ENCODE data around the gene GALNT9. TPM values are rescaled to one million over a fixed set of nuclear protein-coding genes. Genes with fewer than 3 reads are reported as not detected.
"Not testable (repeated sequence)": the region's sequence is repeated elsewhere in the genome, so short reads cannot be mapped to it uniquely, and the experiment has no call there.

Gene GALNT9
- total RNA-seq, 2 donors from 2014 or later, result 0.41 TPM; not detected in 1

- H3K36me3 Mint-ChIP-seq, result no peaks in the 10 kb centered on the region
- ATAC-seq (no peak), DNase-seq (ENCODE audit: low spot score in 2 of 2) (no peak)
- no peak overlapping the region for H3K27ac Mint-ChIP-seq
- no peaks in the 10 kb centered on the region for H3K9me3 Mint-ChIP-seq
These were observed 78.7 kb downstream of the GALNT9 start for GRCh38 chr12:132250707-132251106.

DNA sequence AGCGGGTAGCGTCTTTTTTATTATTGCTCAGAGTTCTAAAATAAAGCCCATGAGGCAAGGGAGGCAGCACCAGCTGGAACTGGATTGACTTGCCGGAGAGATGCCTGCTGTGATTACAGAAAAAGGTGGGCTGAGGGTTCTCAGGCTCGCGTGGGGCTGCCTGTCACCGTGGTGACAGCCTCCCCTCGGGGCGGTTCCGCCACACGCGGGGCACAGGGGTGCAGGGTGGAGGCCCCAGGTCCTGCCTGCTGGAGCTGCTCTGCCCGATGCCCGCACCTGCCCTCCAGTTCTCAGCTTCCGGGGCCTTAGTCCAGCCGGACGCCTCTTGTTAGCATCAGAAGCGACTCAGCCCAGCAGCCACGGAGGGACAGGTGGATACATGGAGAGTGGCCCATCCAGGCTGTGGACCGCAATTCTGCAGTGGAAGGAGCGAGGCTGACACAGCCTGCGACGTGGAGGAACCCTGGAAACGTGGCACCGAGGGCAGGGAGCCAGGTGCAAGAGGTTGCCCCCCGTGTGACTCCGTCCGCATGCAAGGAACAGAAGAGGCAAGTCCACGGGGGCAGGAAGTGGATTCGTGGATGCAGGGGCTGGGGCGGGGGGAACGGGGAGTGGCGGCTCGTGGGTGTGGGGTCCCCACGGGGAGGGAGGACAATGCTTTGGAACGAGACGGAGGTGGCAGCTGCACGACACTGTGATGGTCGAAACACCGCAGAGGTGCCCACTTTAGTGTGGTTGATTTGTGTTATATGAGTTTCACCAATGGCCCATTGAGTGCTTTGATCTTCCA is 79.5 kb downstream of the GALNT9 start:
- no peak for ATAC-seq
- Mint-ChIP-seq H3K9me3 (no peaks in the 10 kb centered on the region), H3K36me3 (no peaks in the 10 kb centered on the region)

DNA sequence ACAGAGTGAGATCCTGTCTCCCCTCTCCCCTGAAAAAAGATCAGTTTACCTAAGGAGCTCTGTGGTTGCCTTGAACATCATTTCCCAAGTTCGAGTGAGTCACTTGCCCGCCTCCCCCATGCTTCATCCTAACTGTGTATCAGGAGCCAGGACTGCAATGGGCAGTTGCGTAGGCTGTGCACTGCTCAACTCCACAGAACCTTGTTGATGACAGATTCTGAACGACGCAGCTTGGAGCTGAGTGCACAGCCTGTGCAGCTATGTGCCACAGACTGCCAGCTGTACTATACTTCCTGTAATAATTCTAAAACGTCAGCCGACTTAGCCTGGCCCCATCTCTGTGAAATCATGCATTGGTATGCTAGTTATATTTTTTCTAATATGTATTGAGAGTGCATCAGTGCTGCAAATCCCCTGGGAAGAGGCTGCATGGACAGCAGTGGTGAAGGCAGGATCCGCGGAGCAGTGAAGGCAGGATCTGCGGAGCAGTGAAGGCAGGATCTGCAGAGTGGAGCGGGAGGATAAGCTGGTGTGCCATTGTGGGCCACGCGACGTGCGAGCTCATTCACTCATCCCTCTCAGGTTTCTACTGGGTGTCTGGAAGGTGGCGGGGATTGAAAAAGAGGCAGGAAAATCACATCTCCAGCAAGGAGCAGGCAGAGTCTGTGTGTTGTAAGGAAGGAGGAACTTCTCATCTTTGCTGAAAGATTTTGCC is 80.8 kb downstream of the GALNT9 start:
- no peak overlapping the region for H3K27ac Mint-ChIP-seq

More for the DNA sequence above, 79.5 kb downstream of the GALNT9 start:
- no peak for DNase-seq (ENCODE audit: low spot score in 2 of 2)
- H3K27ac Mint-ChIP-seq, result no peak overlapping the region

DNA sequence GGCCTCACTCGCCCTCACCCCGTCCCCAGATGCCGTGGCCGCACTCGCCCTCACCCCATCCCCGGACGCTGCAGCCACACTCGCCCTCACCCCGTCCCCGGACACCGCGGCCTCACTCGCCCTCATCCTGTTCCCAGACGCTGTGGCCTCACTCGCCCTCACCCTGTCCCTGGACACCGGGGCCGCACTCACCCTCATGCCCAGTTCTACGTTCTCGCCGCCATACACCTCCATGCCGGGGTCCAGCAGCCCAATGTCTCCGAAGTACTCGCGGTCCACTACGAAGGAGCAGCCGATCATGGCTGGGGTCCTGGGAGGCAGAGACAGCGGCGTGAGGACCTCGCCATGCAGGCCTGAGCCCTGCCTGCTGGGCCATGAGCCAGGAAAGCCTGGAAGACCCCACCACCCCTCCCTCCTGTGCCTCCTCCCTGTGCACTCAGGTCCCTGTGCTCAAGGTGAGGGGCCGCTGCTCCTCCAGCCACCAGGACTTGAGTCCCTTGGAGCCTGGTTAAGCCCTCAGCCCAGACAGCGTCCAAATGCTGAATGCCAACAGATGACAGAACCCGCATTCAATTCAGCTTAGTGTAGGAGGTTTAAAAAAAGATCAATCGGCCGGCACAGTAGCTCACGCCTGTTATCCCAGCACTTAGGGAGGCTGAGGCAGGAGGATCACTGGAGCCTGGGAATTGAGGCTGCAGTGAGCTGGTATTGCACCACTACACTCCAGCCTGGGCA is 81.5 kb downstream of the GALNT9 start:
- no peaks in the 10 kb centered on the region for H3K9me3 Mint-ChIP-seq
- ATAC-seq (no peak), DNase-seq (ENCODE audit: low spot score in 2 of 2) (no peak)
- no peaks in the 10 kb centered on the region for H3K36me3 Mint-ChIP-seq
- peak overlapping the region in 1 of 2 donors; percentile 40 for H3K27ac Mint-ChIP-seq

More for the DNA sequence above, 80.8 kb downstream of the GALNT9 start:
- Mint-ChIP-seq H3K36me3 (no peaks in the 10 kb centered on the region), H3K9me3 (no peaks in the 10 kb centered on the region)
- peak in 1 of 2 donors; percentile 40 for ATAC-seq
- DNase-seq (ENCODE audit: low spot score in 2 of 2), result no peak

DNA sequence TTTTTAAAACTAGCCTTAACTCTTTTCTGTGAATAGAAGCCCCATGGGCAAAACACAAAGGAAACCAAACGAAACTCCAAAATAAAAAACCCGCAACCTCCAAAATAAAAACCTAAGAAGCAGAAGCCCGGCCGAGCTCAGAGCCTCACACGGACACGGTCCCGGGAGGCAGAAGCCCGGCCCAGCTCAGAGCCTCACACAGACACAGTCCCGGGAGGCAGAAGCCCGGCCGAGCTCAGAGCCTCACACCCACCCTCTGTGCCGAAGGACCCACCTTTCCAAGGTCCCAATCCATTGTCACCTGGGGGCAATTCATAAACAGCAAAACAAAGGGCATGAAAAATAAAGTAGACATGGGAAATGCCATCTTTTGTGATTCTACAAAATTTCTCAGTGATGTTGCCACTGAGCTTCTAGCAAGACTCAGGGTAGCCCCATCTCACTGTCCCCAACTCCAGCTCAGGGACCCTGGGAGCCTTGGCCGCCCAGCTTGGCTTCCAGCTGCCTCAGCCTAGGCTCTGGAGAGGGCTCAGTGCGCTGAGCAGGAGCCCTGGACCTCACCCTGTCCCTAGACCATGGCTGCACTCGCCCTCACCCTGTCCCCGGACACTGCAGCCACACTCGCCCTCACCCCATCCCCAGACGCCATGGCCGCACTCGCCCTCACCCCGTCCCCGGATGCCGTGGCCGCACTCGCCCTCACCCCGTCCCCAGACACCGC is 82.2 kb downstream of the GALNT9 start:
- no peak for DNase-seq (ENCODE audit: low spot score in 2 of 2)
- ATAC-seq, result no peak
- no peak overlapping the region for H3K27ac Mint-ChIP-seq
- H3K36me3 Mint-ChIP-seq, result no peaks in the 10 kb centered on the region
- H3K9me3 Mint-ChIP-seq, result no peaks in the 10 kb centered on the region

DNA sequence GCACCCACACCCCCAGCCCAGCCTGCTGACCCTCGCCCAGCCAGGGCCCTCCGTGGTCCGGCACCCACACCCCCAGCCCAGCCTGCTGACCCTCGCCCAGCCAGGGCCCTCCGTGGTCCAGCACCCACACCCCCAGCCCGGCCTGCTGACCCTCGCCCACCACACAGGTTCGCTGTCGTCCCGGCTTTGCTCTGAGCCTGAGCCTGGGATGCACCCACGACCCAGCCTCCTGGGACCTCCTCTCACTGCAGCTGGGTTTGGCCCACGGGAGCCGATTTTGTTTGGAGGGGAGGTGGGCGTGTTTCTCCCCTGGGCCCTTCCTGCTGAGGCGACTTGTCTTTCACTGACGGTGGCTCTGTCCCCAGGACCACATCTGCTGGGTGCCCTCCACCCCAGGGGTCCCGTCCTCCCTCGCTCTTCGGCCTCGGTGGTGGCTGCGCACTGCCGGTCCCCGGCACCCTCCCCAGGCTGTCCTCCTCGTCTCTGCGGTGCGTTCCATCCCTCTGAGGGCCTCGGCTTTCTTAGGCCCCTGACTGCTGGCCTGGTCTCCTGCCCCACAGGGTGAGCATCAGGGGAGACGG is 83.8 kb downstream of the GALNT9 start:
- H3K36me3 Mint-ChIP-seq, result no peaks in the 10 kb centered on the region
- H3K9me3 Mint-ChIP-seq, result no peaks in the 10 kb centered on the region
- ATAC-seq (no peak), DNase-seq (ENCODE audit: low spot score in 2 of 2) (no peak)
- H3K27ac Mint-ChIP-seq, result no peak overlapping the region

DNA sequence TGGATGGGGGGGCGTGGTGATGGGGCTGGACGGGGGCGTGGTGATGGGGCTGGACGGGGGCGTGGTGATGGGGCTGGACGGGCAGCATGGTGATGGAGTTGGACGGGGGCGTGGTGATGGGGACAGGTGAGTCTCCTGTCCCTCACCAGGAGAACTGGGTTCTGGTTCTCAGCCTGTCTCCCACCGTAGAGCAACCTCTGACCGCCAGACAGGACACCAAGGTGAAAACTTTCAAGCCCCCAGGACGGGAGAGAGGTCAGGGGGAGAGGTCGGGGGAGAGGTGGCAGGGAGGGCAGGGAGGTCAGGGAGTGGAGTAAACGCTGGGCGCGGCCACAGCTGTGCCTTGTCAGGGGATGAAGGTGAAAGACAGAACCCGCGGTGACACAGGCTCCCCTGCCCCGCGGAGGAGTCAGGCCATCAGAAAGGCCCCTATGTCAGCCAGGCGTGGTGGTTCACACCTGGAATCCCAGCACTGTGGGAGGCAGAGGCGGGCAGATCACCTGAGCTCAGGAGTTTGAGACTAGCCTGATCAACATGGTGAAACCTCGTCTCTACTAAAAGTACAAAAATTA is 84.6 kb downstream of the GALNT9 start:
- no peak overlapping the region for H3K27ac Mint-ChIP-seq
- no peak for DNase-seq (ENCODE audit: low spot score in 2 of 2)
- ATAC-seq, result no peak
- H3K9me3 Mint-ChIP-seq, result no peaks in the 10 kb centered on the region
- H3K36me3 Mint-ChIP-seq, result no peaks in the 10 kb centered on the region

DNA sequence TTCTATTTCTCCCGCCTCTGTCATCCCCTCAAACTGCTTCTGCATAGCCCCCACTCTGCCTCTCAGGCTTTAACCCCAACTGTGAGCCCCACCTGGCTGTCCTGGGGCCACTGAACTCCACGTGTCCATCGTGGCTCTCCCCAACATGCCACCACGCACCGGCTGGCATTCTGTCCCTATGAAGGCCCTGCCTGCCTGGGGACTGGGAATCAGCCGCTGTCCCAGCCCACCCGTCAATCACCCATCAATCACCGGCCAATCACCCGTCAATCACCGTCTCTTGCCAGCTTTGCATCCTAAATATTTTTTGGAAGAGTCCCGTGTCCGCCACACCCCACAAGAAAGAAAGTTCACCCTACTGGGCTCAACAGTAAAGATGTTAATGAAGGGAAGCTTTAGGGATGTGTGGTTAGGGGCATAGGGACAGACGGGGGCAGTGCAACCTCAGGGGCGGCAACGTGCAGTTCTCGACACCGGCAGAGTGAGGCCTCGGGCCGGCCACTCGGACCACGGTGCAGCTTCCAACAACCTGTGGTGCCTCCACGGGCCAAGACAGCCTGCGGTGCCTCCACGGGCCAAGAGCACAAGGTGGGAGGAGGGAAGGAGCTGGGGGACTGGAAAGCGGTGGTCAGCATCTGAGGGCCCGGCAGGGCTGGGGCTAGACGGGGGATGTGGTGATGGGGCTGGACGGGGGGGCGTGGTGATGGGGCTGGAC is 85.6 kb downstream of the GALNT9 start:
- no peak overlapping the region for H3K27ac Mint-ChIP-seq

DNA sequence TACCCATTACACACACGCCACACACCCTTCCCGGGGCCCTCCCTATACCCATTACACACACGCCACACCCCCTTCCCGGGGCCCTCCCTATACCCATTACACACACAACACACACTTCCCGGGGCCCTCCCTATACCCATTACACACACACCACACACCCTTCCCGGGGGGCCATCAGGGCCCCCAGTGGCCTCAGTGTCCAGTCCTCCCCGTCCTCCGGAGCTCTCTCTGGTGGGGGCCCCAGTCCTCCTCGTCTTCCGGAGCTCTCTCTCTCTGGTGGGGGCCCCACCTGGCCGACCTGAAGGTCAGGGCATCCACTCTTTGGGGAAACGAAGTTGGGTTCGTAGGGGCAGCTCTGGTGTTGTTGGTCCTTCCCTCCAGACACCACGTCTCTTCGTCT is 86.2 kb downstream of the GALNT9 start:
- H3K9me3 Mint-ChIP-seq; H3K27ac Mint-ChIP-seq; H3K36me3 Mint-ChIP-seq; DNase-seq (ENCODE audit: low spot score in 2 of 2): not testable (repeated sequence)
- ATAC-seq, result peak in 1 of 2 donors; percentile 52

More for the DNA sequence above, 85.6 kb downstream of the GALNT9 start:
- no peak for DNase-seq (ENCODE audit: low spot score in 2 of 2)
- Mint-ChIP-seq H3K9me3 (peaks cover 0 to 7% of the 10 kb centered on the region in 2 donors), H3K36me3 (no peaks in the 10 kb centered on the region)
- peak in 1 of 2 donors; percentile 28 for ATAC-seq

- ATAC-seq; DNase-seq (ENCODE audit: low spot score in 2 of 2); H3K9me3 Mint-ChIP-seq; H3K27ac Mint-ChIP-seq; H3K36me3 Mint-ChIP-seq: not testable (repeated sequence)
These were observed 88.8 kb downstream of the GALNT9 start for GRCh38 chr12:132240669-132241007.

DNA sequence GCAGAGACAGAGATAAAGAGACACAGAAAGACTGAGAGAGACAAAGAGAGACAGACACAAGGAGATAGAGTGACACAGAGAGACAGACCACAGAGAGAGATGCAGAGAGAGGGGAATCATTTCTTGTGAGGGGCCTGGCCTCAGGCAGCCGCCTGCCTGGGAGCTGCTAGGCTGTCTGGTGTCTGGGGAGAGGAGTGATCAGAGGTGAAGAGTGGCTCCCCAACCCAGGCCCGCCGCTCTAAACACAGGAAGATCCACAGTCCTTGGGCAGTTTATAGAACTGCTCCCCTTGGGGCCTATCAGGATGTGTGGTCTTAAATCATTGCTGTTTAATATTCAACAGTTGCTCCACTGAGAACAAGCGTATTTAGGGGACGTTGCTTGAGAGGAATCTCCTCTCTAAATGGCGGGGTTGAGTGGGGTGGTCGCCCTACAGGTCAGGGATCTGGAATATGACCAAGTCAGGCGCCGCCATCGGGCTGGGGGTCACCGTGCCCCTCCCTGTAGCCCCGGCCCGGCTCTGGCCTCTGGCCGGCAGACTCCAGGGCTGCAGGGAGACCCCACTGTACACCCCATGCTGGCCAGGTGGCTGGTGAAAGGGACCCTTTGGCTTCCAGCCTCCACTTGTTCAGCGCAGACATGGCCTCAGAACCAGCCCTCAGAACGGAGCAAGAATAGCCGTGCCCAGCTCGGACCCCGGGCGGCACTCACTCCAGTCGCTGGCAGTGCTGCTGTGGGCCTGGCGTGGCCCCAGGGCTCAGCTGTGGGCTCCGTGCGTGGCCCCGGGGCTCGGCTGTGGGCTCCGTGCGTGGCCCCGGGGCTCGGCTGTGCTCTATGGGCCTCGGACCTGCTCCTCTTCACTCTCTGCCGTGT is 89.4 kb downstream of the GALNT9 start:
- no peak for DNase-seq (ENCODE audit: low spot score in 2 of 2)
- Mint-ChIP-seq H3K36me3 (no peaks in the 10 kb centered on the region), H3K27ac (peak overlapping the region in 1 of 2 donors; percentile 28), H3K9me3 (peaks cover 0 to 8% of the 10 kb centered on the region in 2 donors)
- no peak for ATAC-seq

GRCh38 chr12:132239392-132239791 is 90.0 kb downstream of the GALNT9 start:
- peaks cover 0 to 8% of the 10 kb centered on the region in 2 donors for H3K9me3 Mint-ChIP-seq
- peak overlapping the region in 1 of 2 donors; percentile 28 for H3K27ac Mint-ChIP-seq
- H3K36me3 Mint-ChIP-seq, result no peaks in the 10 kb centered on the region
- DNase-seq (ENCODE audit: low spot score in 2 of 2), result no peak
- no peak for ATAC-seq

DNA sequence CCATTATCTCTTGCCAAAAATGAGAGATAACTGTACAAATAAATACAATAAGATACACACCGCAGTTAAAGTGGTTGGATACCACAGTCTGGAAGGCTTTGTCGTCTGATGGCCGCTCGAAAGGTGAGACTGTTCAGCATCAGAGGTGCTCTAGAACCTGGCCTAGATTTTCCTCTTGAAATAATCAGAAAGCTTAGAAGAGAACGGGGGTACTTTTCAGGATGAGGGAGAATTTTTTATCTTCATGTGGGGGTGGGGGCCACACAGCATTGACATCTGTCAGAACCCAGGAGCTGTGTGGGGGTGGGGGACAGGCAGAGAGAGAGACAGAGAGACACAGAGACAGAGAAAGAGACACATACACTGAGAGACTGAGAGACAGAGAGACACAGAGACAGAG is 90.5 kb downstream of the GALNT9 start:
- no peak for DNase-seq (ENCODE audit: low spot score in 2 of 2)
- ATAC-seq, result no peak
- peaks cover 0 to 8% of the 10 kb centered on the region in 2 donors for H3K9me3 Mint-ChIP-seq
- peak overlapping the region in 1 of 2 donors; percentile 28 for H3K27ac Mint-ChIP-seq
- H3K36me3 Mint-ChIP-seq, result no peaks in the 10 kb centered on the region

DNA sequence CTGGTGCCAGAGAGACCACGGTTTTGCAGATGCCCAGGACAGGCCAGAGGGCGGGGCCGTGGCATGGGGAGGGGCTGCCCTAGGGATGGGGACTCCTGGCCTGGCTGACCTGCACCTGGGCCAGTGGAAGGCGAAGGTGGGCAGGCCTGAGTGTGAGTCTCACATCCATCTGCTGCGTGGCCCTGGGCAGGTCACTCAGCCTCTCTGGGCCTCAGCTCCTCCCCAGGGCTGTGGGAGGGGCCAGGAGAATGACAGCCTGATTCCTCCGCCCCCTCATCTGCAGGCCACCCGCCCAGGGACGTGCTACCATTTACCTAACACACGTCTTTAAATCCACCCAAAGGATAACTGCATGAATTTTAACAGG is 90.9 kb downstream of the GALNT9 start:
- Mint-ChIP-seq H3K36me3 (no peaks in the 10 kb centered on the region), H3K9me3 (peaks cover 0 to 8% of the 10 kb centered on the region in 2 donors)
- ATAC-seq, result no peak

More for the DNA sequence above, 90.9 kb downstream of the GALNT9 start:
- DNase-seq (ENCODE audit: low spot score in 2 of 2), result no peak
- no peak overlapping the region for H3K27ac Mint-ChIP-seq

All from activated naive CD4-positive, alpha-beta T cell treated with anti-CD3 and anti-CD28 coated beads, Interleukin-2, amount 50 U/mL, for 72 hours (primary cell).